HG03175 (cell line): Measurements from ENCODE around the gene RSPO3.

ENCODE experiments used
- ATAC-seq: cut with Tn5 transposase; IDR thresholded peaks from one replicate; pipeline ENCODE4 v1.9.1; 2021; ENCODE audit warnings: mild to moderate bottlenecking, moderate library complexity; ENCODE audit not compliant: unreplicated experiment

Gene RSPO3

GRCh38 chr6:127110712-127111111, 7.8 kb upstream of the RSPO3 start:
- ATAC-seq, result no peak

GRCh38 chr6:127111526-127111925, 6.9 kb upstream of the RSPO3 start:
- no peak for ATAC-seq

- no peak for ATAC-seq
Observed at GRCh38 chr6:127114214-127114760, 4.2 kb upstream of the RSPO3 start.

GRCh38 chr6:127115084-127115655, 3.3 kb upstream of the RSPO3 start:
- no peak for ATAC-seq

- no peak for ATAC-seq
Observed at GRCh38 chr6:127115746-127116145, 2.7 kb upstream of the RSPO3 start.

- no peak for ATAC-seq
Observed at GRCh38 chr6:127117979-127118297, 533 bp upstream of the RSPO3 start.

GRCh38 chr6:127119102-127120022, 891 bp downstream of the RSPO3 start:
- ATAC-seq, result peak; percentile 42

- peak; percentile 8 for ATAC-seq
Observed at GRCh38 chr6:127120023-127120786, 1.7 kb downstream of the RSPO3 start.

GRCh38 chr6:127120787-127121636, 2.5 kb downstream of the RSPO3 start:
- ATAC-seq, result peak; percentile 83

GRCh38 chr6:127121637-127121960, 3.1 kb downstream of the RSPO3 start:
- no peak for ATAC-seq

- no peak for ATAC-seq
Observed at GRCh38 chr6:127124172-127124571, 5.7 kb downstream of the RSPO3 start.

- ATAC-seq, result no peak
Observed at GRCh38 chr6:127124680-127125079, 6.2 kb downstream of the RSPO3 start.

- ATAC-seq, result no peak
Observed at GRCh38 chr6:127128066-127128465, 9.6 kb downstream of the RSPO3 start.

GRCh38 chr6:127129251-127129650, 10.8 kb downstream of the RSPO3 start:
- no peak for ATAC-seq

GRCh38 chr6:127131275-127131674, 12.8 kb downstream of the RSPO3 start:
- ATAC-seq, result no peak

- ATAC-seq, result no peak
Observed at GRCh38 chr6:127131772-127132376, 13.4 kb downstream of the RSPO3 start.

GRCh38 chr6:127134136-127134535, 15.7 kb downstream of the RSPO3 start:
- ATAC-seq, result no peak

- no peak for ATAC-seq
Observed at GRCh38 chr6:127136786-127137185, 18.3 kb downstream of the RSPO3 start.

- ATAC-seq, result no peak
Observed at GRCh38 chr6:127146932-127147331, 28.5 kb downstream of the RSPO3 start.

GRCh38 chr6:127147534-127147933, 29.1 kb downstream of the RSPO3 start:
- no peak for ATAC-seq
